NCI-H2171 (cell line): ENCODE data around the gene TRPV2.
"Not testable (repeated sequence)": the region's sequence is repeated elsewhere in the genome, so short reads cannot be mapped to it uniquely, and the experiment has no call there.

Source experiments
- DNase-seq: peaks from one replicate; lab custom pipeline; 2025; lab: John Stamatoyannopoulos, UW

Gene TRPV2

GRCh38 chr17:16435925-16436886, 20.8 kb downstream of the TRPV2 start:
- no peak for DNase-seq

- DNase-seq, result no peak
These were observed 21.7 kb downstream of the TRPV2 start for GRCh38 chr17:16437083-16437482.

GRCh38 chr17:16438173-16438556, 22.8 kb downstream of the TRPV2 start:
- no peak for DNase-seq

- peak; percentile 99 for DNase-seq
These were observed 23.4 kb downstream of the TRPV2 start for GRCh38 chr17:16438557-16439302.

GRCh38 chr17:16439303-16439791, 24.0 kb downstream of the TRPV2 start:
- no peak for DNase-seq

- DNase-seq, result no peak
These were observed 24.5 kb downstream of the TRPV2 start for GRCh38 chr17:16439811-16440351.

- DNase-seq, result not testable (repeated sequence)
These were observed 25.0 kb downstream of the TRPV2 start for GRCh38 chr17:16440354-16440753.

GRCh38 chr17:16440901-16441629, 25.7 kb downstream of the TRPV2 start:
- no peak for DNase-seq

GRCh38 chr17:16442141-16442540, 26.8 kb downstream of the TRPV2 start:
- no peak for DNase-seq

- no peak for DNase-seq
These were observed 27.5 kb downstream of the TRPV2 start for GRCh38 chr17:16442594-16443510.

GRCh38 chr17:16443511-16444257, 28.3 kb downstream of the TRPV2 start:
- no peak for DNase-seq

- DNase-seq, result peak; percentile 91
These were observed 29.0 kb downstream of the TRPV2 start for GRCh38 chr17:16444258-16444886.

GRCh38 chr17:16446338-16446983, 31.1 kb downstream of the TRPV2 start:
- DNase-seq, result no peak

GRCh38 chr17:16447676-16448075, 32.3 kb downstream of the TRPV2 start:
- no peak for DNase-seq

GRCh38 chr17:16448490-16448889, 33.1 kb downstream of the TRPV2 start:
- DNase-seq, result no peak

GRCh38 chr17:16449121-16449570, 33.8 kb downstream of the TRPV2 start:
- no peak for DNase-seq

- no peak for DNase-seq
These were observed 34.7 kb downstream of the TRPV2 start for GRCh38 chr17:16450028-16450427.

GRCh38 chr17:16452268-16452667, 36.9 kb downstream of the TRPV2 start:
- DNase-seq, result not testable (repeated sequence)

GRCh38 chr17:16453493-16453851, 38.1 kb downstream of the TRPV2 start:
- DNase-seq, result no peak
